Occipital lobe (tissue), 2 donors: Measurements from ENCODE around the gene PROM1. TPM values are rescaled to one million over a fixed set of nuclear protein-coding genes. Genes with fewer than 3 reads are reported as not detected.

Source experiments
- DNase-seq: peaks from one replicate; lab custom pipeline; 2025; lab: John Stamatoyannopoulos, UW
- total RNA-seq: library from RNA; depleted of rRNA; stranded (reverse); fragments of >200 nt; gene quantifications from one replicate; pipeline ENCODE4 v1.2.3, GENCODE V29; 2014

Gene PROM1
- total RNA-seq, 1 donor from 2014 or later, result 43.5 TPM

DNA sequence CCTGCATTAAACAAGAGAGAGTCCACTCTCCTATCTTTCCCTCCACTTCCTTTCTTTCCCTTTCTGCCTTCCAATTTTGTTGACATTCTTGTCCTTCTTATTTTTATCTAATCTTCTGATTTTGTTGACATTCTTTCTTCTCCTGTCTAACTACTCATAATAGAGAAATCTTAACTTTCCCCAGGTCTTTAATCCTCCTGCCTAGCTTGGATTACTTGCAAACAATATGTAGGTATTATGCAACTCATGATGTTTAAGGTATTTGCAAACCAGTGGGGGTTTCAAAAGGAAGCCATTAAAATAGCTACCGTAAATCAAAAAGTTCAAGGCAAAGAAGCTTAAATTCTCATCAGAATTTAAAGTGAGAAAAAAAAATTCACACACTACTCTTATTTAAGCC, 53.9 kb downstream of the PROM1 start:
- DNase-seq, result no peak

DNA sequence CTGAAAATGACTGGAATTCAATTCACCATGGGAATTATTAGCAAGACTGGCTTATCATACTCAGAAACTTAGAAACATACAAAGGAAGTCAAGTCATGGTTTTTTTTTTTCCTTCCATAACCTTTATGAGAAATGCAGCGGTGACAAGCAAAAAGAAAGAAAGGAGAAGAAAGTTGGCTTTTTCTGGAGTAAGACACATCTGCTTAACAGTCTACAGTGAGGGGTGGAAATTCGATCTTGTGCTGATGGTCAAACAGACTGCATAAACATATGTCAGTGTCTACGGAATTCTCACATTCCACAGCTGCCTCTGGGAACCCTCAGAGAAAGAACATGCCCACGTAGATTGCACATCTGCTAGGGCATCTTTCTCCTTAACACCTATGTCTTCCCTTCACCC, 54.6 kb downstream of the PROM1 start:
- no peak for DNase-seq

GRCh38 chr4:16027626-16028025, 56.2 kb downstream of the PROM1 start:
- no peak for DNase-seq

DNA sequence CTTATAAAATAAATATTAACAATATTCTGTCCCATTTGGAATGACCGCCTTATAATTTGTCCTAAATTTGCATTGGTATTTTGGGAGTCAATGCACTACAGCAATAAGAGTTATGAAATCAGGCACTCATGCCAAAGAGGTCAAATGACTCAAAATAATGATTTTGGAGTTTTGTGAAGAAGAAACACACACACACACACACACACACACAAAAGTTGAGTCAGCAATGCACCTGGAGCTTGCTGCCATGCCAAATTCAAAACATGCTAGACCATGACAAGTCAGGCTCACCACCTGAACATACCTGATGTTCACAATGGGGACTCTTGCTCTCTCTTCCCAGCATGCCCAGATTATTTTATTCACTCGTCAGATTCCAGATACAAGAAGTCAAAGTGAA, 56.7 kb downstream of the PROM1 start:
- DNase-seq, result no peak

GRCh38 chr4:16026160-16026761, 57.6 kb downstream of the PROM1 start:
- DNase-seq, result no peak

DNA sequence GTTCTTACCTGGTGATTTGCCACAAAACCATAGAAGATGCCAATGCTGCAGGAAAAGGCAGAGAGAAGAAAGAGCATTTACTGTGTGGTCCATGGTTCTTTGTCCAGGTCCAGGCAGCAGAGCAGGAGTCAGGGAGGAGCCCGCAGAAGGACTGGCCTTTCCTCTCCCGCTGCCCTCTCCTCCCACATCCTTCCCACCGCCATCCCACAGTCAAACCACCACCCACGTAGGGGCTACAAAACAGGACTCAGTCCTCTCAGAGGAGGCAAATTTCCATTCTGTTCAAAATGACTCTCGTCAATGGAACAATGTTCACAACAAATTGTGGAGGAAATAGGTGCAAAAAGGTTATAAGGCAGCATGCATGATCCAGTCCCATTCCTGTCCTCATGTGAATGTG, 58.6 kb downstream of the PROM1 start:
- DNase-seq, result no peak

DNA sequence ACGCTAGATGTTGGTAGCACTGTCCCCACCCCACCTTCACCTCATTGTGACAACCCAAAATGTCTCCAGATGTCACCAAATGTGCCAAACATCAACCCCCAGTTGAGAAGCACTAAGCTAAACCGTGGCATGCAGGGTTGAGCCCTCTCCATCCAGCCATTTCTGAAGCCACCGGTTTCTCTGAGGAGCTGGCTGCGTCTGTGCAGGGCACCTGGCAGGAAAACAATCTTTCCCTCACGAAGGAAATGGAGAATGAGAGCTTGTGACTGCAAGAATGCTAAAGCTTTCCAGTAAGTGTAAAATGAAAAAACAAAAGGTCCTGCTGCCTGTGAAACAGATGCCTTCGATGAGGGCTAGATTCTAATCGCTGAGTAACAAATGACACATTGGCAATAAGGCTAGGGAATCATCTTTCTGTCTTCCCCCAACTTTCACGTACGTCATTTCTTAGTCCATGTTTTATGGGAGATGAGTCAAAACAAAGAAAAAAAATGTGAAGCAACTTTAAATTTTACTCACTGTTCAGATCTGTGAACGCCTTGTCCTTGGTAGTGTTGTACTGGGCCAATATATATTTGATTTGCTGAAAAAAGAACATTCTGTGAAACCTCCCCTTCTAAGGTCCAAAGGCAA, 59.9 kb downstream of the PROM1 start:
- DNase-seq, result no peak

- DNase-seq, result no peak
Observed at GRCh38 chr4:16021804-16022560, 61.8 kb downstream of the PROM1 start.

DNA sequence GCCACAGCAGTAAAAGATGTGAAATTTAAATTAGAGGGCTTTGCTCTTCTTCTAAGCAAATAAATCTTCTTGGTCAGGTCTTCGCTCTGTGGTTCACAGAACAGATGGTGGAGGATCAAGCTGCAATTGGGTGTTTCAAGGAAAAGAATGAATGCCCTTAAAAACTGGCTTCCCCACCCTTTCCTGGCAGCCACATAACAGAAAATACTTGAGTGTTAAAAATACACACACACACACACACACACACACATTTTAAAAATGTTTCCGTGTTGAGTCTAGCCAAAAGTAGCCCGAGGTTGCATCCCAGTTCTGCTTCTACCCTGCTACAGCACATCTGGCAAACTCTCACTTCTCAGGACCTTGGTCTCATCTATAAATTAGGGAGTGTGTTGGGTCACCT, 64.2 kb downstream of the PROM1 start:
- no peak for DNase-seq

DNA sequence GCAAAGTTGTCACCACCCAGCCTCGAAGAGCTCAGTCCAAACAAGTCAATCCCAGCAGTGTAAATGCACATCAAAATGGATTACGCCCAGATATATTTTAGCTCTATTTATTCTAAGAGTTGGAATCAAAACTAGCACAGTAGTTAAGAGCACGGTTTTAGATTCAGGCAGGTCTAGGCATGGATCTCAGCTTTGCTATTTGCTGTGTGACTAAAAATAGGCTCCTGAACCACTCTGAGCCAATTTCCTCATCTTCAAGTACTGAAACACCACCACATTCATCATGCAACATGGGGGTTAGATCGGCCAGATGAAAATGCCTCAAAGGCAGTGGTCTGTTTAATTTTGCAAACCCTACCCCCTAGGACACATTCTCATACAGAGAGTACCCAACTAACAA, 65.0 kb downstream of the PROM1 start:
- no peak for DNase-seq

- DNase-seq, result no peak
Observed at GRCh38 chr4:16018061-16018676, 65.7 kb downstream of the PROM1 start.

DNA sequence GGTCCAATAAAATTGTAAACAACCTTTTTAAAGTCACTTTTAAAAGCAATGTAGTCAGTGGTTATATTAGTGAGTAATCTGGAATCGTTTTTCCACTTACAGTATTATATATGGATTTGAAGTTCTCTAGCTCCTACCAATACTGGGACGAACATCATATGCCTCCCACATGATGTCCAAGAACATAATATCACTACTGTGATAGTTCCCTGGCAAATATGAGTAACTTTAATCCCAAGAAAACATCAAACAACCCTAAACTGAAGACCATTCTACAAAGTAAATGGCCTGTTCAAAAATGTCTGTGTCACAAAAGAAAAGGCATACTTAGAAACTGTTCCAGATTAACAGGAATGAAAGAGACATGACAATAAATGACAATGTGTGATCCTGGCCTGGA, 67.3 kb downstream of the PROM1 start:
- no peak for DNase-seq

GRCh38 chr4:16011173-16011572, 72.7 kb downstream of the PROM1 start:
- no peak for DNase-seq

GRCh38 chr4:16009153-16009552, 74.7 kb downstream of the PROM1 start:
- DNase-seq, result no peak

GRCh38 chr4:16007471-16008095, 76.2 kb downstream of the PROM1 start:
- DNase-seq, result no peak

- DNase-seq, result no peak
Observed at GRCh38 chr4:16006771-16007446, 76.9 kb downstream of the PROM1 start.

GRCh38 chr4:16005676-16006075, 78.1 kb downstream of the PROM1 start:
- no peak for DNase-seq

DNA sequence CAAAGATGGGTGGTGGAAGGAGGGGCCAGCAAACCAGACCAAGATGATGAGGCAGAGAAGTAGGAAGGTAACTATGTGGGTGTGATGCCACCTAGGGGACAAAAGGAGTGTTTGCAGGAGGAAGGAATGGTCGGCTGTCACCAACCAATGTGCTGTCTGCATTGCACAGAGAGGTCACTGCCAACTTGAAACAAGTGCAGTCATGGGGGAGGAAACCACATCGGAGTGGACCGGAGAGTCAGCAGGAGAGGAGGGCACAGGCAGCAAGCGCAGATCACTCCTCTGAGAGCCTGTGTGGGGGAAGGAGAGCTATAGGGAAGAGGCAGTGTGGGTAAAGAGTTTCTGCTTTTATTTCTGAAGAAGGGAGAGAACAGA, 82.4 kb downstream of the PROM1 start:
- DNase-seq, result peak; percentile 36

DNA sequence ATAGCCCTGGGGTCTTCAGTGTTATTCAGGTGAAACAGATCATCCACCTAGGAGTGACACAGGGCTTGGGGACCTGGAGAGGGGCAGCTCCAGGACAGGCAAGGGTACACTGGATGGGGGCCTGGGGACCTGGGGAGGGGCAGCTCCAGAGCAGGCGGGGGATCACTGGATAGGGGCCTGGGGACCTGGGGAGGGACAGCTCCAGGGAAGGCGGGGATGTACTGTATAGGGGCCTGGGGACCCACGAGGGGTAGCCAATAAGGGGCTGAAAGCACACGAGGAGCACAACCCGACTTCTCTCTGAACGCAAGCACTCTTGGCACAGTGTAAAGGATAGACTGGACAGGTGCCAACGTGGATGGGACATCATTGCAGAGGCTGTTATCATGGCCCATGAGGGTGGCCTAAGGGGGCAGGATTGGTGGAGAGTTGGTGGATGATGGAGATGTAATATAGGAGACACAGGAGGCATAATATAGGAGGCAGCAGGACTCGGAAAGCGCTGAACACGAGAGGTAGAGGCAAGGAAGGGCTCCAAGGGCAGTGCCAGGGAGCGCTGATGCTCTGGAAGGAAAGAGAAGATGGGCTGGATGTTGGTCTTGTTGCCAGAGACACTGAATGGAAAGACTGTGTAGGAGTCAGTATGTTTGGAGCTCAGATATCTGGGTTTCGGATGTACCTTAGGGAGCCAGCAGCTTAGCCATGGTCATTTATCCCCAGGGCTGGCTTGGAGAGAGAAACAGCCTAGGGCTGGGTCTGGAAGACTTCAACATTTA, 82.9 kb downstream of the PROM1 start:
- DNase-seq, result no peak

- no peak for DNase-seq
Observed at GRCh38 chr4:15996773-15997172, 87.0 kb downstream of the PROM1 start.

DNA sequence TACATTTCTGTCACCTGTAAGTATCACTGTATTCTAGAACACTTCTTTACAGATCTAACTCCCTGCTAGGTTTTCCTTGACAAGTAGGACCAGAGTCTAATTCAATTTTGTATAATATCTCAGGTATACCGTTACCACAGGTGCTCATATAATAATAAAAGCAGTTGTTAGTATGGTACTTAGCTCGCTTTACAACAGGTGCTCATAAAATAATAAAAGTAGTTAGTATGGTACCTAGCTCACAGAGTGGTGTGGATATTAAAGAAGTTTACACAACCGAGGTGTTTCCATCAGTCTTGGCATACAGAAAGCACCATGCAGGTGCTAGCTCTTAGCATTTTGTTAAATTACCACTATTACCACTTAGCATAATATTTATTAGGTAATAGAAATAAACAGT, 88.0 kb downstream of the PROM1 start:
- DNase-seq, result no peak
